ENCODE results near the gene ZNF311. TPM values are rescaled to one million over a fixed set of nuclear protein-coding genes. Genes with fewer than 3 reads are reported as not detected.

Gene ZNF311
- total and polyA plus RNA-seq, 2 of the 13 experiments (the other 11 are each of a cell fraction or from before 2014, with no cell fraction given) = not detected

GRCh38 chr6:28953585-28954258 lies 51.4 kb downstream of the ZNF311 start (continued):
- TF ChIP-seq ZNF747 (CRISPR knock-in tag; IDR thresholded peaks at IDR 0.05; ENCODE audit: borderline replicate concordance) (0 out of 2 replicates have a peak, but pooled peaks have one; percentile 39), ERF (CRISPR knock-in tag; IDR thresholded peaks at IDR 0.05) (no peak), YEATS4 (CRISPR knock-in tag; IDR thresholded peaks at IDR 0.05; ENCODE audit: borderline replicate concordance) (peak; percentile 0; the same call in 1 of the 2 replicates), ARNT2 (CRISPR knock-in tag; IDR thresholded peaks at IDR 0.05; ENCODE audit: low read depth) (peak; percentile 46; the same call in 1 of the 2 replicates), SRSF1 (optimal IDR thresholded peaks at IDR 0.05; ENCODE audit: low read depth, low read length) (no peak), ZNF124 (CRISPR knock-in tag; IDR thresholded peaks at IDR 0.05) (no peak), NR2C2 (CRISPR knock-in tag; IDR thresholded peaks at IDR 0.05; ENCODE audit: borderline replicate concordance) (0 out of 2 replicates have a peak, but pooled peaks have one; percentile 18), NRL (CRISPR knock-in tag; IDR thresholded peaks at IDR 0.05; ENCODE audit: borderline replicate concordance) (no peak), ATRX (CRISPR knock-in tag; IDR thresholded peaks at IDR 0.05; ENCODE audit: borderline replicate concordance) (no peak), GZF1 (CRISPR knock-in tag; IDR thresholded peaks at IDR 0.05) (0 out of 2 replicates have a peak, but pooled peaks have one; percentile 17), ZNF782 (CRISPR knock-in tag; IDR thresholded peaks at IDR 0.05; ENCODE audit: borderline replicate concordance) (no peak), NAIF1 (CRISPR knock-in tag; IDR thresholded peaks at IDR 0.05; ENCODE audit: borderline replicate concordance) (no peak), PHF8 (CRISPR knock-in tag; IDR thresholded peaks at IDR 0.05) (peak; percentile 10; the same call in 1 of the 2 replicates), ZNF33B (CRISPR knock-in tag; IDR thresholded peaks at IDR 0.05) (no peak), ZNF558 (CRISPR knock-in tag; IDR thresholded peaks at IDR 0.05; ENCODE audit: borderline replicate concordance) (peak; percentile 51; the same call in 1 of the 2 replicates), HNRNPH1 (optimal IDR thresholded peaks at IDR 0.05; ENCODE audit: low read depth, low read length) (no peak), CREB1 (IDR thresholded peaks at IDR 0.05) (no peak), CREB1 (CRISPR knock-in tag; IDR thresholded peaks at IDR 0.05) (0 out of 2 replicates have a peak, but pooled peaks have one; percentile 7), KDM3A (CRISPR knock-in tag; IDR thresholded peaks at IDR 0.05; ENCODE audit: low read depth) (no peak), TGIF2 (CRISPR knock-in tag; IDR thresholded peaks at IDR 0.05) (peak; percentile 79), ZNF441 (CRISPR knock-in tag; IDR thresholded peaks at IDR 0.05; ENCODE audit: borderline replicate concordance) (0 out of 2 replicates have a peak, but pooled peaks have one; percentile 14), KMT2B (CRISPR knock-in tag; IDR thresholded peaks at IDR 0.05) (peak; percentile 32; the same call in 1 of the 2 replicates)
- TF ChIP-seq, protein P1, sequence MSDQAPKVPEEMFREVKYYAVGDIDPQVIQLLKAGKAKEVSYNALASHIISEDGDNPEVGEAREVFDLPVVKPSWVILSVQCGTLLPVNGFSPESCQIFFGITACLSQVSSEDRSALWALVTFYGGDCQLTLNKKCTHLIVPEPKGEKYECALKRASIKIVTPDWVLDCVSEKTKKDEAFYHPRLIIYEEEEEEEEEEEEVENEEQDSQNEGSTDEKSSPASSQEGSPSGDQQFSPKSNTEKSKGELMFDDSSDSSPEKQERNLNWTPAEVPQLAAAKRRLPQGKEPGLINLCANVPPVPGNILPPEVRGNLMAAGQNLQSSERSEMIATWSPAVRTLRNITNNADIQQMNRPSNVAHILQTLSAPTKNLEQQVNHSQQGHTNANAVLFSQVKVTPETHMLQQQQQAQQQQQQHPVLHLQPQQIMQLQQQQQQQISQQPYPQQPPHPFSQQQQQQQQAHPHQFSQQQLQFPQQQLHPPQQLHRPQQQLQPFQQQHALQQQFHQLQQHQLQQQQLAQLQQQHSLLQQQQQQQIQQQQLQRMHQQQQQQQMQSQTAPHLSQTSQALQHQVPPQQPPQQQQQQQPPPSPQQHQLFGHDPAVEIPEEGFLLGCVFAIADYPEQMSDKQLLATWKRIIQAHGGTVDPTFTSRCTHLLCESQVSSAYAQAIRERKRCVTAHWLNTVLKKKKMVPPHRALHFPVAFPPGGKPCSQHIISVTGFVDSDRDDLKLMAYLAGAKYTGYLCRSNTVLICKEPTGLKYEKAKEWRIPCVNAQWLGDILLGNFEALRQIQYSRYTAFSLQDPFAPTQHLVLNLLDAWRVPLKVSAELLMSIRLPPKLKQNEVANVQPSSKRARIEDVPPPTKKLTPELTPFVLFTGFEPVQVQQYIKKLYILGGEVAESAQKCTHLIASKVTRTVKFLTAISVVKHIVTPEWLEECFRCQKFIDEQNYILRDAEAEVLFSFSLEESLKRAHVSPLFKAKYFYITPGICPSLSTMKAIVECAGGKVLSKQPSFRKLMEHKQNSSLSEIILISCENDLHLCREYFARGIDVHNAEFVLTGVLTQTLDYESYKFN (CRISPR knock-in tag; conservative IDR thresholded peaks at IDR 0.05) = no peak
- TF ChIP-seq, protein P2, sequence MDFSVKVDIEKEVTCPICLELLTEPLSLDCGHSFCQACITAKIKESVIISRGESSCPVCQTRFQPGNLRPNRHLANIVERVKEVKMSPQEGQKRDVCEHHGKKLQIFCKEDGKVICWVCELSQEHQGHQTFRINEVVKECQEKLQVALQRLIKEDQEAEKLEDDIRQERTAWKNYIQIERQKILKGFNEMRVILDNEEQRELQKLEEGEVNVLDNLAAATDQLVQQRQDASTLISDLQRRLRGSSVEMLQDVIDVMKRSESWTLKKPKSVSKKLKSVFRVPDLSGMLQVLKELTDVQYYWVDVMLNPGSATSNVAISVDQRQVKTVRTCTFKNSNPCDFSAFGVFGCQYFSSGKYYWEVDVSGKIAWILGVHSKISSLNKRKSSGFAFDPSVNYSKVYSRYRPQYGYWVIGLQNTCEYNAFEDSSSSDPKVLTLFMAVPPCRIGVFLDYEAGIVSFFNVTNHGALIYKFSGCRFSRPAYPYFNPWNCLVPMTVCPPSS (IDR thresholded peaks at IDR 0.05) = no peak
